ENCODE results near the gene ARHGAP45. TPM values are rescaled to one million over a fixed set of nuclear protein-coding genes. Genes with fewer than 3 reads are reported as not detected.

ARHGAP45 gene
- total and polyA plus RNA-seq, 3 donors from 2014 or later, result 14.1 to 31.7 (median 20.7) TPM

GRCh38 chr19:1046836-1047695 is 19.9 kb upstream of the ARHGAP45 start:
- H3K4me3 ChIP-seq, result no peak overlapping the region
- no peaks in the 10 kb centered on the region for H3K4me1 ChIP-seq
- no peaks in the 10 kb centered on the region for H3K36me3 ChIP-seq (ENCODE audit: low read depth, missing control alignments)
- intact Hi-C loops (cut with DNase I; ENCODE audit: low total_unique reads), result no loop called here
- H3K27me3 ChIP-seq, result no peaks in the 10 kb centered on the region
- no peak overlapping the region for H3K27ac ChIP-seq
- no peaks in the 10 kb centered on the region for H3K9me3 ChIP-seq
- TF ChIP-seq CTCF (IDR thresholded peaks at IDR 0.05) (no peak), POLR2A (IDR thresholded peaks at IDR 0.05) (no peak)
- WGBS, 2 donors, result 70 to 79% methylated on average over 39 to 68 of the region's 77 CpGs
- DNase-seq, result no peak

DNA sequence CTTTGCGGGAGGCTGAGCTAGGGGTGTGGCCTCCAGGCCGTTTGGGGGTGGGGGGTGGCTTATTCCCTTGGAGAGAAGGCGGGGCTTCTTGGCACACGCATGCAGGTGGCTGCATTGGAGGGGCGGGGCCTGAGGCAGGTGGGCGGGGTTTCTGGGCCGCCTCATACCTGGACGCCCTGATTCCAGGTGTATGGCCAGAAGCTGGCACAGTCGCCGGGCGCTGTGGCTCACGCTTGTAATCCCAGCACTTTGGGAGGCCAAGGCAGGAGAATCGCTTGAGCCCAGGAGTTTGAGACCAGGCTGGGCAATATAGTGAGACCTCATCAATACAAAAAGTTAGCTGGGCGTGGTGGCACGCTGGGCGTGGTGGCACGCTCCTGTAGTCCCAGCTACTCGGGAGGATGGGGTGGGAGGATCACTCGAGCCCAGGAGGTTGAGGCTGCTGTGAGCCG is 19.2 kb upstream of the ARHGAP45 start:
- H3K36me3 ChIP-seq (ENCODE audit: low read depth, missing control alignments), result no peaks in the 10 kb centered on the region
- H3K27ac ChIP-seq, result no peak overlapping the region
- no peaks in the 10 kb centered on the region for H3K27me3 ChIP-seq
- no peak overlapping the region for H3K4me3 ChIP-seq
- intact Hi-C loops (cut with DNase I; ENCODE audit: low total_unique reads), result no loop called here
- H3K9me3 ChIP-seq, result no peaks in the 10 kb centered on the region
- no peaks in the 10 kb centered on the region for H3K4me1 ChIP-seq
- 57 to 69% methylated on average over 6 to 19 of the region's 20 CpGs for WGBS, 2 donors
- TF ChIP-seq POLR2A (IDR thresholded peaks at IDR 0.05), result no peak
- no peak for TF ChIP-seq CTCF (IDR thresholded peaks at IDR 0.05)
- no peak for DNase-seq

DNA sequence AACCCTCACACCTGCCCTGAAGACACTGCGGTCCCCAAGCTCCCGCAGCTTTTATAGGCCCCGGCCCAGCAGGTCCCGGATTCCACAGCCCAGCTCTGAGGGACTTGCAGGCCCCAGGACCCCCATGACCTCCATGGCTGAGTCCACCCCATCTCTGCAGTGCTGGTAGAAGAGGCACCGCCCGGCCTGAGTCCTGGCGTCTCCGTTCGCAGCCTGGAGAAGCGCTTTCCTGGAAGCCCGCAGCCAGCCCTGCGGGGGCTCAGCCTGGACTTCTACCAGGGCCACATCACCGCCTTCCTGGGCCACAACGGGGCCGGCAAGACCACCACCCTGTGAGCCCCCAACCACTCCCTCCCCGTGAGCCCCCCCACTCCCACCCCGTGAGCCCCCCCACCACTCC is 17.9 kb upstream of the ARHGAP45 start:
- H3K4me3 ChIP-seq, result no peak overlapping the region
- no peaks in the 10 kb centered on the region for H3K27me3 ChIP-seq
- H3K4me1 ChIP-seq, result no peaks in the 10 kb centered on the region
- intact Hi-C loops (cut with DNase I; ENCODE audit: low total_unique reads), result no loop called here
- no peak for TF ChIP-seq POLR2A (IDR thresholded peaks at IDR 0.05)
- no peak for TF ChIP-seq CTCF (IDR thresholded peaks at IDR 0.05)
- no peaks in the 10 kb centered on the region for H3K36me3 ChIP-seq (ENCODE audit: low read depth, missing control alignments)
- no peak for DNase-seq
- no peak overlapping the region for H3K27ac ChIP-seq
- 76 to 78% methylated on average over 4 to 15 of the region's 17 CpGs for WGBS, 2 donors
- no peaks in the 10 kb centered on the region for H3K9me3 ChIP-seq

DNA sequence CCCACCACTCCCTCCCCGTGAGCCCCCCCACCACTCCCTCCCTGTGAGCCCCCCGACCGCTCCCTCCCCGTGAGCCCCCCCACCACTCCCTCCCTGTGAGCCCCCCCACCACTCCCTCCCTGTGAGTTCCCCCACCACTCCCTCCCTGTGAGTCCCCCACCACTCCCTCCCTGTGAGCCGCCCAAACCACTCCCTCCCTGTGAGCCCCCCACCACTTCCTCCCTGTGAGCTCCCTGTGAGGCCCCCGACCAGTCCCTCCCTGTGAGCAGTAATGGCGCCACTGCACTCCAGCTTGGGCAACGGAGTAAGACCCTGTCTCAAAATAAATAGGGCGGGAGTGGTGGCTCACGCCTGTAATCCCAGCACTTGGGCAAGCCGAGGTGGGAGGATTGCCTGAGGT is 17.2 kb upstream of the ARHGAP45 start:
- Histone ChIP-seq H3K27ac (no peak overlapping the region), H3K27me3 (no peaks in the 10 kb centered on the region), H3K4me1 (no peaks in the 10 kb centered on the region), H3K4me3 (no peak overlapping the region), H3K36me3 (ENCODE audit: low read depth, missing control alignments) (no peaks in the 10 kb centered on the region), H3K9me3 (no peaks in the 10 kb centered on the region)
- no peak for TF ChIP-seq POLR2A (IDR thresholded peaks at IDR 0.05)
- no peak for TF ChIP-seq CTCF (IDR thresholded peaks at IDR 0.05)
- no peak for DNase-seq
- WGBS, 2 donors, result 19 to 51% methylated on average over 5 to 6 of the region's 11 CpGs
- intact Hi-C loops (cut with DNase I; ENCODE audit: low total_unique reads), result no loop called here

Measured in testis (tissue), 3 donors.